CD14-positive monocyte (primary cell): Measurements from ENCODE around the gene ACO2. TPM values are rescaled to one million over a fixed set of nuclear protein-coding genes. Genes with fewer than 3 reads are reported as not detected.

Source experiments
- DNase-seq, 3 donors: peaks; one replicate each; pipeline ENCODE4 v3.0.0-alpha.2; 2011 to 2022
- H2AFZ ChIP-seq: 2 replicates; pipeline ENCODE4 v1.6.0; 2012; ENCODE audit warnings: mild to moderate bottlenecking, low read depth, low read length, inconsistent platforms; ENCODE audit not compliant: insufficient read depth, poor library complexity, severe bottlenecking
- H3K27ac ChIP-seq, 2 donors: 1 replicate in 1 of 2; 2 replicates in 1 of 2; pipeline ENCODE4 v1.5.1; 2012 to 2013; ENCODE audit warnings: low read length in 2 of 2, control low read depth in 1 of 2, inconsistent platforms in 1 of 2, low read depth in 1 of 2, mild to moderate bottlenecking in 1 of 2
- H3K27me3 ChIP-seq, 2 donors: one replicate each; pipeline versions ENCODE4 v1.6.0 to v1.6.1; 2011 to 2013; ENCODE audit warnings: low read length in 2 of 2; ENCODE audit not compliant: control insufficient read depth in 2 of 2, insufficient read depth in 2 of 2
- H3K36me3 ChIP-seq, 2 donors: replicated peaks in 1 of 2; 1 replicate in 1 of 2; 2 replicates in 1 of 2; pipeline versions ENCODE4 v1.5.1 to v1.6.1; 2012 to 2013; ENCODE audit warnings: low read length in 2 of 2, control low read depth in 1 of 2, inconsistent platforms in 1 of 2, mild to moderate bottlenecking in 1 of 2; ENCODE audit not compliant: insufficient read depth in 2 of 2, control insufficient read depth in 1 of 2
- H3K4me1 ChIP-seq, 2 donors: 1 replicate in 1 of 2; 2 replicates in 1 of 2; pipeline versions ENCODE4 v1.5.1 to v1.6.1; 2012 to 2013; ENCODE audit warnings: low read length in 2 of 2, control low read depth in 1 of 2, inconsistent platforms in 1 of 2, mild to moderate bottlenecking in 1 of 2, moderate library complexity in 1 of 2; ENCODE audit not compliant: insufficient read depth in 2 of 2, control insufficient read depth in 1 of 2
- H3K4me2 ChIP-seq: replicated peaks from 2 replicates; pipeline ENCODE3; 2012; ENCODE audit warnings: low read length, moderate library complexity, mild to moderate bottlenecking; ENCODE audit not compliant: poor library complexity, severe bottlenecking; ENCODE audit errors: extremely low read depth
- H3K4me3 ChIP-seq, 3 experiments: fragments of 200-600 bp in 1 of 3; sonication (generic) in 1 of 3; replicated peaks in 1 of 3; 1 replicate in 2 of 3; 2 replicates in 1 of 3; pipeline ENCODE4 v1.5.1; 2011 to 2013; ENCODE audit warnings: low read length in 3 of 3, mild to moderate bottlenecking in 3 of 3, control low read depth in 2 of 3, low read depth in 2 of 3, inconsistent platforms in 1 of 3, moderate library complexity in 1 of 3
- H3K79me2 ChIP-seq: 2 replicates; pipeline ENCODE4 v1.6.0; 2012; ENCODE audit warnings: mild to moderate bottlenecking, control low read depth, inconsistent platforms, low read length, moderate library complexity; ENCODE audit not compliant: insufficient read depth
- H3K9ac ChIP-seq: 2 replicates; pipeline ENCODE4 v1.6.0; 2017; ENCODE audit warnings: low read length, mild to moderate bottlenecking; ENCODE audit not compliant: insufficient read depth, poor library complexity, severe bottlenecking
- H3K9me3 ChIP-seq, 2 donors: replicated peaks in 1 of 2; 1 replicate in 1 of 2; 2 replicates in 1 of 2; pipeline versions ENCODE4 v1.5.1 to v1.6.1; 2012 to 2013; ENCODE audit warnings: low read length in 2 of 2, control low read depth in 1 of 2; ENCODE audit not compliant: control insufficient read depth in 1 of 2, insufficient read depth in 1 of 2
- H4K20me1 ChIP-seq: 2 replicates; pipeline ENCODE4 v1.6.0; 2012; ENCODE audit warnings: mild to moderate bottlenecking, low read length, control low read depth, moderate library complexity; ENCODE audit not compliant: insufficient read depth
- H3K27ac Mint-ChIP-seq, 7 donors: one replicate each; pipeline ENCODE4 v1.8.0; 2020; ENCODE audit warnings: mild to moderate bottlenecking in 7 of 7, mixed read lengths in 7 of 7, moderate library complexity in 6 of 7, inconsistent platforms in 2 of 7
- H3K27me3 Mint-ChIP-seq, 3 donors: one replicate each; pipeline ENCODE4 v1.8.0; 2021 to 2022; ENCODE audit warnings: low read depth in 3 of 3, mild to moderate bottlenecking in 3 of 3, mixed read lengths in 3 of 3, moderate library complexity in 3 of 3, inconsistent platforms in 1 of 3
- H3K36me3 Mint-ChIP-seq, 2 donors: one replicate each; pipeline ENCODE4 v1.8.0; 2020; ENCODE audit warnings: mixed read lengths in 2 of 2, inconsistent platforms in 1 of 2, mild to moderate bottlenecking in 1 of 2
- H3K4me1 Mint-ChIP-seq: one replicate; pipeline ENCODE4 v1.8.0; 2020; ENCODE audit warnings: mild to moderate bottlenecking, mixed read lengths
- H3K4me3 Mint-ChIP-seq, 2 donors: one replicate each; pipeline ENCODE4 v1.8.0; 2020; ENCODE audit warnings: mild to moderate bottlenecking in 2 of 2, mixed read lengths in 2 of 2, moderate library complexity in 1 of 2
- H3K9me3 Mint-ChIP-seq, 7 donors: one replicate each; pipeline ENCODE4 v1.8.0; 2020 to 2022; ENCODE audit warnings: mixed read lengths in 7 of 7, mild to moderate bottlenecking in 6 of 7, moderate library complexity in 6 of 7, inconsistent platforms in 2 of 7
- CTCF ChIP-seq: fragments of 200-600 bp; IDR thresholded peaks from one replicate; pipeline ENCODE4 v1.8.0; 2022; ENCODE audit warnings: antibody characterized with exemption, mild to moderate bottlenecking
- WGBS: methylation state at CpG from one replicate; pipeline ENCODE4 v1.1.5; 2013; ENCODE audit warnings: missing lambda C conversion rate; ENCODE audit not compliant: insufficient coverage; 5-methylcytosine and 5-hydroxymethylcytosine counted together
- intact Hi-C, 2 donors: fragments of 100-400 bp; cut with micrococcal nuclease; formaldehyde crosslinking; loops; one replicate each; pipeline versions ENCODE4 v1.15.0 to v1.15.1; 2023
- polyA plus RNA-seq, 3 donors: library from polyadenylated mRNA; depleted of rRNA in 1 of 3; unstranded in 2 of 3; stranded (reverse) in 1 of 3; fragments of 300-500 nt in 2 of 3; fragments of >200 nt in 1 of 3; fragmentation: Illumina TruSeq in 2 of 3; gene quantifications; 1 replicate in 2 of 3; 2 replicates in 1 of 3; pipeline ENCODE4 v1.2.3, GENCODE V29; 2012 to 2021

ACO2 gene
- polyA plus RNA-seq, 3 donors, result 56.8 to 75.8 (median 64.2) TPM

DNA sequence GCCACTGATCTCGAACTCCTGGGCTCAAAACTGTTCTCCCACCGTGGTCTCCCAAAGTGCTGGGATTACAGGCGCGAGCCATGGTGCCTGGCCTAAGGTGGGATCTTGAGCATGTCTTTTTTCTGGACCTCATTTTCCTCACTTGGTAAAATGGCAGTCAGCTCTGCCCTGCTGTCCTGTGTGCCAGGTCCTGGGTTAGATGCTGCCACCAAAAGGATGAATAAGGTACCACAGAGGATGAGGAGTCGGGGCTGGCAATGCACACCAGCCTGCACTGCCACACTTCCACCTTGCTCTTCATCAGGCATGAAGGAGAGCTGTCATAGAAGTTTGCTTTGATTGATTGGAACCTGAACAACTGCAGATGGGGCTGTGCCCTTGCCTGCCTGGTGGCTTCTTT lies 32.3 kb downstream of the ACO2 start:
- Histone ChIP-seq H3K27me3 (no peaks in the 10 kb centered on the region), H3K9me3 (no peaks in the 10 kb centered on the region), H3K9ac (no peak overlapping the region), H2AFZ (no peak overlapping the region), H3K27ac (no peak overlapping the region), H3K36me3 (peaks cover 42 to 71% of the 10 kb centered on the region in 2 donors), H3K4me1 (no peaks in the 10 kb centered on the region), H4K20me1 (peaks cover 63% of the 10 kb centered on the region), H3K79me2 (peaks cover 39% of the 10 kb centered on the region), H3K4me2 (no peak overlapping the region), H3K4me3 (no peak overlapping the region)
- DNase-seq, result no peak
- H3K27ac Mint-ChIP-seq, result peak overlapping the region in 1 of 7 donors; percentile 57
- 97% methylated on average over 4 of the region's 5 CpGs for WGBS
- intact Hi-C loops, result no loop called here
- no peaks in the 10 kb centered on the region for H3K4me1 Mint-ChIP-seq
- H3K9me3 Mint-ChIP-seq, result no peaks in the 10 kb centered on the region
- peaks cover 0 to 1% (median 0%) of the 10 kb centered on the region in 3 donors for H3K27me3 Mint-ChIP-seq
- H3K36me3 Mint-ChIP-seq, result peaks cover 52 to 76% of the 10 kb centered on the region in 2 donors
- no peak overlapping the region for H3K4me3 Mint-ChIP-seq
- no peak for TF ChIP-seq CTCF

- H3K4me1 ChIP-seq, result no peaks in the 10 kb centered on the region
- no peak overlapping the region for H3K4me3 ChIP-seq
- Mint-ChIP-seq H3K4me1 (no peaks in the 10 kb centered on the region), H3K27me3 (no peaks in the 10 kb centered on the region), H3K27ac (no peak overlapping the region), H3K9me3 (no peaks in the 10 kb centered on the region), H3K4me3 (no peak overlapping the region), H3K36me3 (peaks cover 62 to 94% of the 10 kb centered on the region in 2 donors)
- H3K27me3 ChIP-seq, result no peaks in the 10 kb centered on the region
- H3K4me2 ChIP-seq, result no peak overlapping the region
- TF ChIP-seq CTCF, result no peak
- H3K27ac ChIP-seq, result no peak overlapping the region
- peaks cover 15% of the 10 kb centered on the region for H3K79me2 ChIP-seq
- intact Hi-C loops, result no loop called here
- no peak overlapping the region for H2AFZ ChIP-seq
- H3K9me3 ChIP-seq, result no peaks in the 10 kb centered on the region
- H3K36me3 ChIP-seq, result peaks cover 63 to 92% of the 10 kb centered on the region in 2 donors
- no peak for DNase-seq
- peaks cover 52% of the 10 kb centered on the region for H4K20me1 ChIP-seq
- 88% methylated on average over 4 of the region's 7 CpGs for WGBS
- H3K9ac ChIP-seq, result no peak overlapping the region
These were observed 35.5 kb downstream of the ACO2 start for GRCh38 chr22:41504397-41504796.
